NCI-H748 treated with DMSO at 0.1 percent for 48 hours (cell line): ENCODE measurements around the gene EPM2AIP1.
"Not testable (repeated sequence)": the region's sequence is repeated elsewhere in the genome, so short reads cannot be mapped to it uniquely, and the experiment has no call there.

ENCODE experiments used
- DNase-seq: peaks from one replicate; lab custom pipeline; 2025; lab: John Stamatoyannopoulos, UW

Gene EPM2AIP1

DNA sequence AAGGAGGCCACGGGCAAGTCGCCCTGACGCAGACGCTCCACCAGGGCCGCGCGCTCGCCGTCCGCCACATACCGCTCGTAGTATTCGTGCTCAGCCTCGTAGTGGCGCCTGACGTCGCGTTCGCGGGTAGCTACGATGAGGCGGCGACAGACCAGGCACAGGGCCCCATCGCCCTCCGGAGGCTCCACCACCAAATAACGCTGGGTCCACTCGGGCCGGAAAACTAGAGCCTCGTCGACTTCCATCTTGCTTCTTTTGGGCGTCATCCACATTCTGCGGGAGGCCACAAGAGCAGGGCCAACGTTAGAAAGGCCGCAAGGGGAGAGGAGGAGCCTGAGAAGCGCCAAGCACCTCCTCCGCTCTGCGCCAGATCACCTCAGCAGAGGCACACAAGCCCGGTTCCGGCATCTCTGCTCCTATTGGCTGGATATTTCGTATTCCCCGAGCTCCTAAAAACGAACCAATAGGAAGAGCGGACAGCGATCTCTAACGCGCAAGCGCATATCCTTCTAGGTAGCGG is at the start of gene EPM2AIP1:
TSS of gene EPM2AIP1 (minus strand) at position 326 of the 520 bp plus-strand sequence. CDS start at position 272, 54 bp downstream.
- DNase-seq: no peak

DNA sequence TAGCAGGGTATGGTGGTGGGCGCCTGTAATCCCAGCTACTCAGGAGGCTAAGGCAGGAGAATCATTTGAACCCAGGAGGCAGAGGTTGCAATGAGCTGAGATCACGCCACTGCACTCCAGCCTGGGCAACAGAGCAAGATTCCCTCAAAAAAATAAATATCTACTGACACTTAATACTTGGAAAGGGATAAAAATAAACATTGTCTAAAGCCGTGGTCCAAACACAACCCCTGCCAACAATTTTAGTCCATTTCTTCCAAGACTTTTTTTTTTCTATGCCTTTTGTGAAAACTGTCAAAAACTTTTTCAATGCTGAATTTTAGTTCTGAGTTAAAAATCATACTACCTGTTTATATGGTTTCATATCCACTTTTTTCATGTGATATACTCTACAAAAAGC is 49.8 kb upstream of the EPM2AIP1 start:
- not testable (repeated sequence) for DNase-seq

DNA sequence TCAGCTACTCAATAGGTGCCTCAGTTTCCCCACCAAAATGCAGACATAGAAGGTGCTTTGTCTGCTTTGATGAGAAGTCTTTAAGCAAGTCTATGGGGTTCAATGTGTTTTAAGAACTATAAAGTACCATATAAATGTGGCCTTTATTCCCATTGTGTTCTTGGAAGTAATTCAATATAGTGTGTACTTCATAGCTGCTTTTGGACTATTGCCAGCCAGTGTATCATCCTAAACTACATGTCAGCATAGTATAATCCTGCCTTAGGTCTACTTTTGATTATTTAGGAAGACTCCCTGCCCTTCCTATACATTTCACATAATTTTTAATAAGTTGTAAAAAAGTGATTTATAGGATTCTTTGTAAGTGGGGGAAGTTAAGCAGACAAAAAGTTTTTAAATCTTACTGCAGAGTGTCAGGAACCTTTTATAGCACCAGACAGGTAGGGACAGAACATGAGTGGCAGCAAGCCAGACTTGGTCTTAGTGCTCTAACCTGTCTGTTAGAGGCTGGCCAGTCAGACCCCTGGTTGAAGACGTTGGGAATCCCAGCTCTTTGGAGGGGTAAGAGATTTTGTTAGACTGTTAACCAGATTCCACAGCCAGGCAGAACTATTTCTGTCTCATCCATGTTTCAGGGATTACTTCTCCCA is 48.7 kb upstream of the EPM2AIP1 start:
- no peak for DNase-seq

DNA sequence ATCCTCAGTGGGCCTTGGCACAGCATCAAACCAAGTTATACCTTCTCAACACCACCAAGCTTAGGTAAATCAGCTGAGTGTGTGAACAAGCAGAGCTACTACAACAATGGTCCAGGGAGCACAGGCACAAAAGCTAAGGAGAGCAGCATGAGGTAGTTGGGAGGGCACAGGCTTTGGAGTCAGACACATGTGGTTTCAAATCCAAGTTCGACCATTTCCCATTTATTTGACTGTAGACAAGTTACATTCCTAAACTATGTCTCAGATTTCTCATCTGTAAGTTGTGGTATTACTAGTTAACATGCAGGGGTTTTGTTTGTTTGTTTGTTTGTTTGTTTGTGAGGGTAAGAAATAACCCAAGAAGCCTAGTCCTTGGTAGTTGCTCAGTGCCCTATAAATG is 47.3 kb upstream of the EPM2AIP1 start:
- DNase-seq: no peak

DNA sequence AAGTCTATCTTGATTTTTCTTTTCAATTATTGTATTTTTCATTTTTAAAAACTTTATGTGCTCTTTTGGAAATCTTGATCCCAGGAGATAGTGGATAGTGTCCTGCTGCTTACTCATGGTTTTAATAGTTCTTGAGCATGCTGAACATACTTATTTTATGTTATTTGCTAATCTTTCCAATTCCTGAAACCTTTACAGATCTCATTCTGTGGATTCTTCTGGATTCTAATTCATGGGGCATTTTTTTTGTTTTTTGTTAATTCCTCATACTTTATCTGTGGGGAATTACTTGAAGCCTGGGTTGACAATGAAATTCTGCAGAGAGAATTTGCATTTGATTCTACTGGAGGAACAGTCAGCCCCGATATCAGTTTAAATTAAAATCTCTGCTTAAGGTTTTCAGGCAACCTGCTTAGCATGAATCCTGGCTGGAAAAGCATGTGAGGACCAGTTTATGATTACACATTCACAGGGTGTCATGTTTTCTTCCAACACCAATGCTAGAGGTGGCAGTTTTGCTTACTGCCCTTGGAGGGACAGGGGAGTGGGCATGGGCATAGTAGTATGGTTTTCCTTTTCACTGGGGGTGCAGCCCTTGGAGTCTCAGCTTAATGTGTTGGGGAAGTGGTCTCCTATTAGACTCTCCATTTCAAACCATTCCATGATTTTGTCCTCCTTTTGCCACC is 46.4 kb upstream of the EPM2AIP1 start:
- no peak for DNase-seq

DNA sequence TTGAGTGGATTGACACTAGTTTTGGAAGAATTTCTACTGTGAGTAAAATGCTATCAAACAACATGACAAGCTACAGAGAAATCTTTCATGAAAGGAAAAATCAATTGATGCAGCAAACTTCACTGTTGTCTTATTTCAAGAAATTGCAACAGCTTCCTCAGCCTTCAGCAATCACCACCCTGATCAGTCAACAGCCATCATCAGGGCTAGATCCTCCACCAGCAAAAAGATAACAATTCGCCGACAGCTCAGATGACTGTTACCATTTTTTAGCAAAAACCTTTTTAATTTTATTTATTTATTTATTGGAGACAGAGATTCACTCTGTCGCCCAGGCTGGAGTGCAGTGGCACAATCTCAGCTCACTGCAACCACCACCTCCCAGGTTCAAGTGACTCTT is 44.4 kb upstream of the EPM2AIP1 start:
- DNase-seq: no peak

DNA sequence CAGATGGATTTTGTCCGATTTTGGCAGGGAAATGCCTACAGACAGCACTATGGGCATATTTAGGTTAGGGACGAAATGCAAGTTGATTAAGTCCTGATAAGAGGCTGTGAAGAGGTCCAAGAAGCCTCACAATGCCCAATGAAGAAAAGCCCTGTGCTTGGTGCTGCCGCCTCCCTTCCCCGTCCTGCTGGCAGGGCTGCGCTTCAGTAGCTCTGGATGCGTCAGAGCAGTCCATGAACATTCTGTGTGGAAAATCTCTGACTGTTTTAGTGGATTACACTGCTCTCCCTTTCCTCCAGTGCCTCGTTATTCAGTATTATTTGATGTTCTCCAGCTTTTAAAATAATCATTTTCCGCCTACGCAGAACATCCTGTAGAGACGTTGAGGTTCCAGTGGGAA is 40.0 kb upstream of the EPM2AIP1 start:
- no peak for DNase-seq

DNA sequence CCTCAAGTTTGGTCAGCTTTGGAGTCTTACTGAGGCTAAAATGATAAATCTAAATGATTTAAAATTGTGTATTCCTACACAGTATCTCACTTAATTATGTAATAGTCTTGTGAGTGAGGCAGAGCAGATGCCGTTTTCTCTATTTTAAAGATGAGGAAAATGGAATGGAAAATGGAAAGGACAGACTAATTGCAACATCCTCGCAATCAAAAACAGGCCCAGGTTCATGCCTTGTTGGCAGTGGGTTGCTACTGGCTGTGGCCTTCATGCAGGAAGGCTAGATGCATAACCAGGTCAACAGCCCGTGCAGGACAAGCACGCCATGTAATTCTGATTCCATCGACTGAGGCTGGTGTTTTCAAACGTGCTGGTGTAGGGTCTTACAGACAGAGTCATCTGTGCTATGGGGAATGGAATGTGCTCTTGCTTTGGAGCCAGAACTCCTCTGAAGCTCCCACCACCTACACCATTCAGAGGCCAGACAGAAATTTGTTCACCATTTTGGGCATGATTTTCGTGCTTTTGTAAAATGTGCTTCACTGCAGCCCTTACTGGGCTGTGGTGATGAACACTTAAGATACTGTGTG is 38.3 kb upstream of the EPM2AIP1 start:
- DNase-seq: no peak

DNA sequence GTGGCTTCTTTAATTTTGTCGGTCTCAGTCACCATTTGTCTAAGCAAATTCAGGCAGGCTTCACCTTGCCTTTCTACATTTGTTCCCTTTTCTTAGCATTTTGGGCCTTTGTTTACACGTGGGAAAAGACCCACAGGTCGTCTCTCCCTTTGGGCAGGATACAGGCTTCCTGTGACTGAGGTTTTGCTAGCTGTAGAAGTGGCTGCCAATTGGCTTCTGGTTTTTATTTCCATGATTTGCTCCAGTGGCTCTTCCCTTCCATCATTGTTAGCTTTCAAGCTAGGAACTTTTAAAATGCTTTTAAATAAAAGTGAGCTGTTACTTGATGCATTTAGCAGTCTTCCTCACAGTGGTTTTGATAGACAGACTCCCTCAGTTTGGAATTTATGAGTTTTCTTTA is 37.7 kb upstream of the EPM2AIP1 start:
- no peak for DNase-seq

DNA sequence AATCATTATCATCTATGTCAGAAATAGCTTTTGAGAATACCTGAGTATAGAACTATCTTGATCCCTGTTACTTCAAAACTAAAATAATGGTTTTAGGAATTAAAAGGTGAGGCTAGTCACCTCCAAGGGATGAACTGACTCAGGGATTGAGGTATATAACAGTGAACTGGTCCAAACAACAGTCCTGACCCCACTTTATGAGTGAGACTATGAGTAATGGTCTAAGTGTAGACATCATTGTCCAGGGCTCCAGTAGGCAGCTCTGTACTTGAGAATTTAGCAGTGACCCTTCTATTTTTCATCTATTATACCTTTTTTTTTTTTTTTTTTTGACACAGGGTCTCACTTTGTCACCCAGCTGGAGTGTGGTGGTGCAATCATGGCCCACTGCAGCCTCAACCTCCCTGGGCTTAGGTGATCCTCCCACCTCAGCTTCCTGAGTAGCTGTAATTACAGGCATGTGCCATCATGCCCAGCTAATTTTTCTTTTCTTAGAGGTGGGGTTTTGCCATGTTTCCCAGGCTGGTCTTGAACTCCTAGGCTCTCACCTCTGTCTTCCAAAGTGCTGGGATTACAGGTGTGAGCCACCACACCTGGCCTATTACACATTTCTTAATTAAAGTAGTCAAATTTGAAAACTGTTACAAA is 36.7 kb upstream of the EPM2AIP1 start:
- no peak for DNase-seq

DNA sequence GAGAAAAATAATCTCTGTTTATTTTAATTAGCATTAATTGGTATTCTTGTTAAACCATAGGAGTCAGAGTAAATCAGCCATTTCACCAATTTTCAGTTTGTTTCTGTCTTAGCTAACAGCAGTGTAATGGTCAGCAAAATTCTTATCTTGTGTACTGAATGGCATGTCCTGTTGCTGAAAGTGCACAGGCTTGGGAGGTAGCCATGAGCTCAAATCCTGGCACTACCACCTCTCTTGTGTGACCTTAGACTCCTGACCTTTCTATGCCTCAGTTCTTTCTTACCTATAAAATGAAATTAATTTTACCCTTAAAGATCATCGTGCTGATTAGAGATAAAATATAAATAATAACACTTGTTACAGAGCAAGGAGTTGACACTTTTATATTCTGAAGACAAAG is 36.2 kb upstream of the EPM2AIP1 start:
- no peak for DNase-seq

DNA sequence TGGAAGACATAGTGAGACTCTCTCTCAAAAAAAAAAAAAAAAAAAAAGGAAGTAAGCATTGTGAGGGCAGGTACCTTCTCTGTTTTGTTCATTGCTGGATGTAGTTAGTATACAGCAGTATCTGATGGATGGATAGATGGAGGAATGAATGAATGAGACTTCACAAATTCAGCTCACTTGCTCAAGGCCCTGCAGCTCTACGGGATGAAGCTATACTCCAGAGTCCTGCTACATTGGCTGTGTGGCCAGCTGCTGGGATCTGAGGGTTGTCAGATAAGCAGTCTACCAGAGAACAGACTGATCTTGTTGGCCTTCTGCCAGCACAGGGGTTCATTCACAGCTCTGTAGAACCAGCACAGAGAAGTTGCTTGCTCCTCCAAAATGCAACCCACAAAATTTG is 35.4 kb upstream of the EPM2AIP1 start:
- no peak for DNase-seq

DNA sequence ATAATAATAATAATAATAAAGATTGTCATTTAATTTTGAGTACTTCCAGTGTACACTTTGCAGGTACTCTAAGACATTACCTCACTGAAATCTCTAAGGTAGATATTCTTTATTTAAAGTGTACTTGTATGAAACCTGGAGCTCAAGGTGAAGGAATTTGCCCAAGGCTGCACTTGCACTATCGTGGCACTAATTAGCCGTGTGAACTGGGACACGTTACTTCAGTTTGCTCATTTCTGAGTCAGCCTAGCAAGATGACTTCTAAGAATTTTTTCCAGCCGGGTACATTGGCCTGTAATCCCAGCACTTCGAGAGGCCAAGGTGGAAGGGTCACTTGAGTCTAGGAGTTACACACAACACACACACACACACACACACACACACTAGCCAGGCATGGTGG is 33.9 kb upstream of the EPM2AIP1 start:
- DNase-seq: no peak

DNA sequence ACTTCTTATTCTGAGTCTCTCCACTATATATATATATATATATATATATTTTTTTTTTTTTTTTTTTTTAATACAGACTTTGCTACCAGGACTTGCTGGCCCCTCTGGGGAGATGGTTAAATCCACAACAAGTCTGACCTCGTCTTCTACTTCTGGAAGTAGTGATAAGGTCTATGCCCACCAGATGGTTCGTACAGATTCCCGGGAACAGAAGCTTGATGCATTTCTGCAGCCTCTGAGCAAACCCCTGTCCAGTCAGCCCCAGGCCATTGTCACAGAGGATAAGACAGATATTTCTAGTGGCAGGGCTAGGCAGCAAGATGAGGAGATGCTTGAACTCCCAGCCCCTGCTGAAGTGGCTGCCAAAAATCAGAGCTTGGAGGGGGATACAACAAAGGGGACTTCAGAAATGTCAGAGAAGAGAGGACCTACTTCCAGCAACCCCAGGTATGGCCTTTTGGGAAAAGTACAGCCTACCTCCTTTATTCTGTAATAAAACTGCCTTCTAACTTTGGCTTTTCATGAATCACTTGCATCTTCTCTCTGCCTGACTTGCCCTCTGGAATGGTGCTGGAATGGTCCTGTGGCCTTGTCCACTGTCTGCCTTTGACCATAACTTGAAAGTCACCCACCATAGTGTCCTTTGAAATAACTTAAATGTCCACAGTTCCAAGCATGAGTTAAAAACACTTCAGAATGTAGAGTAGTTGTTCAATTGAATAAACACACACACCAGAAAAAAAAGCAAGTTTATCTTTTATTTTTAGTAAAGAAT is 32.8 kb upstream of the EPM2AIP1 start:
- DNase-seq: no peak

DNA sequence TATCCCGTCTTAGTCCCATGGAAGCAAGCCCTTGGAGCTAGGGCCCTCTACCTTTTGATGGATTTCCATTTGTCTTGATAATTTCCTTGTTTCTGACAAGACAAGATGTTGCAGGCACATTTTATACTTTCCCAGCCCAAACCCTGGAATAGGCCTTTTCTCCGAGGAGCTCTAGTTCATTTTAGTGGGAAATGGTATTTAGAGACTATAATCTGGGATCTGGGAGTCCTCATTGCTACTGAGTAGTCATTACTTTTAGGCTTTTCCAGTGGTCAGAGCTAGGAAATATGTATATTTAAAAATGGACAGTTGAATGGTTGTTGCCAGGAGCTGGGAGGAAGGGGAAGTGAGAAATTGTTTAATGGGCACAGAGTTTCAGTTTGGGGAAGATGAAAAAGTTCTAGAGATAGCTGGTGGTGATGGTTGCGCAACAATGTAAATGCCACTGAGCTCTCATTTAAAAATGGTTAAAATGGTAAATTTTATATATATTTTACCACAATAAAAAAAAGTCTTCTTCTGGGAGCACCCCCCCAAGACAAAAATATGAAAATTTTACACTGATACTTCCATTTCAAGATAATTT is 32.0 kb upstream of the EPM2AIP1 start:
- no peak for DNase-seq

DNA sequence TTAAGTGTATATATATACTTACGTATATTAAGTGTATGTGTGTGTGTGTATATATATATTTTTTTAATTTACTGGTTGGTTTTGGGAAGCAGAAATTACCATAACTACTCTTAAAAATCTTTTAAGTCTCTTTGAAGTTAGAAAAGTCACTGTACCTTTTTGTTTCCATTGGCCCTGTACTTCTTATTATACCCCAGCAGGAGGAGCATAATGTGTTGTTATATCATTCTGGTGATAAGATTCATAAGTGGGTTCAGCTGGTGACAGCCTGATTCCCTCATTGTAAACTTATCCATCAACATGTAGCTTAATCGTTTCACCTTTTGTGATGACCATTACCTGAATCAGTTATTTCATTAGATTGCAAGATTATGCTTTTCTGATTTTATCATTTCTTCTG is 31.2 kb upstream of the EPM2AIP1 start:
- no peak for DNase-seq

DNA sequence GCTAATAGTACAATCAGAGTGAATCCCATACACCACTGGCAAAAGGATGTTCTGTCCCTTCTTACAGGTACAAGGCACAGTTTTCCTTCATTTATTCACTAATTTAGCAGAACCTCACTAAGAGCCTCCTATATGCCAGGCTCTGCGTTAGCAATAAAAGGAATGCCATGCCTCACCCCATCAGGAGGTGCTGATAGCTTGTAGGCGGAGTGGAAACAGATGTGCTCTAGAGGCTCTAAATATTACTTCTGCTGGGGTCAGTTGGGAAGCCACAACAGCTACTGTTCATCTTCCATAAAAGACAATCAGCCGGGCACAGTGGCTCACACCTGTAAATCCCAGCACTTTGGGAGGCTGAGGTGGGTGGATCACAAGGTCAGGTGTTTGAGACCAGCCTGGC is 24.8 kb upstream of the EPM2AIP1 start:
- DNase-seq: no peak

DNA sequence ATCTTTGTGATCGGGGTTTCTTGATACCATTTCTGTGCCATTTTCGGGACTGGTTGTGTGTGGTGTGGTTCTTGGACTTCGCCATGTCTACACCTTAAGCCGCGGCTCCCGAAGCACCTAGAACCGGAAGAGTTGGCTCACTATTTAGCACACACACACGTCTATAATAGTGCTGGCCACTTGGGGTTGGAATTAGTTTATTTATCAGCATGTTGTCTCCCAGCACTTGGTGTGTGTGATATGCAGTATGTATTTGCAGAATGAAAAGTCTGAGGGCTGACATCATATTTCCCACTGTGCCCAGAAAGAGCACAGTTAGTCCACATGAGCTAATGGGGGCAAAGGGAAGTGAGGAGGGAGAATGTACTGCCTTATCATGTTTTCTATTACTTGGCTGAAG is 24.0 kb upstream of the EPM2AIP1 start:
- DNase-seq: no peak

DNA sequence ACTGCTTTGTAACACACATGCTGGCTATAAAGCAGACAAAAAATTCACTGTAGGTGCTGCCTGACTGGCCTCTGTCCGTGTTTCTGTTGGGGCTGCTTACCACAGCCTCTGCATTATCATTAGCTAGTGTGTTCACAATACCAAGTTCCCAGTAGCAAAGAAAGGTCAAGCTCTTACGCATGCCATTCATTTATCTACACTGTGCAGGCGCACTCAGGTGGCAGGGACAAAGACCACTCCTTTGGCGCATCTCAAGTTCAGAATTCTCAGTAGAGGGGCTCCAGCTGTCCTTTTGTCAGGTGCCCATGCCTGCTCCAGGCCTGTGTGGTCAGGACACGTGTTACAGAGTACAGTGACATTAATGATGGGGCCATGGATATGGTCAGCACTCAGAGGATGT is 22.7 kb upstream of the EPM2AIP1 start:
- DNase-seq: no peak

DNA sequence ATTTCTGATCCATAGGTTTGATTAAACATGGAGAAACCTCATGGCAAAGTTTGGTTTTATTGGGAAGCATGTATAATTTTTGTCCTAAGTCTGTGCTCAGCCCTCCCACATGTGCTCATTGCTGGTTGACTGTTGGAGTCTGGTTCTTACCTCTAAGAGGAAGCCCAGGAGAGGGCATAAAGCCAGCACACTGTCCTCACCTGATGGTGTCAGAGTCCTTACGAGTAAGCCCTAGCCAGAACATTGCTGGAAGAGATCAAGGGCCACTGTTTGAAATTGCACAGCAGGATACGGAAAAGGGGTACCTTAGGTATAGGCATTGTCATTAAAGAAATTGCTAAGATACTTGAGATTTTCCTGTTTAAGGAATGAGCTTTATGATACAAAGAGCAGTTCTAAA is 21.7 kb upstream of the EPM2AIP1 start:
- DNase-seq: no peak
